Liver (tissue), 3 donors: Measurements from ENCODE around the gene MARK1.

Source experiments
- EGR1 ChIP-seq, 2 donors: IDR thresholded peaks; 2 replicates each; pipeline ENCODE4 v1.6.1; 2016 to 2018; ENCODE audit warnings: antibody characterized with exemption in 2 of 2, low read depth in 2 of 2
- FOXA1 ChIP-seq: IDR thresholded peaks from 2 replicates; pipeline ENCODE4 v1.6.1; 2016; ENCODE audit warnings: antibody characterized with exemption
- FOXA2 ChIP-seq: IDR thresholded peaks from 2 replicates; pipeline ENCODE4 v1.6.1; 2016; ENCODE audit warnings: antibody characterized with exemption
- GABPA ChIP-seq, 2 donors: IDR thresholded peaks in 1 of 2; conservative IDR thresholded peaks in 1 of 2; 2 replicates each; pipeline ENCODE4 v1.6.1; 2016; ENCODE audit warnings: antibody characterized with exemption in 2 of 2, mild to moderate bottlenecking in 1 of 2, moderate library complexity in 1 of 2
- JUND ChIP-seq, 2 donors: IDR thresholded peaks; 2 replicates each; pipeline ENCODE4 v1.6.1; 2016; ENCODE audit warnings: antibody characterized with exemption in 2 of 2
- MAX ChIP-seq: IDR thresholded peaks from 2 replicates; pipeline ENCODE4 v1.6.1; 2016; ENCODE audit warnings: antibody characterized with exemption
- NR2F2 ChIP-seq: IDR thresholded peaks from 2 replicates; pipeline ENCODE4 v1.6.1; 2016; ENCODE audit warnings: antibody characterized with exemption
- RAD21 ChIP-seq, 2 donors: IDR thresholded peaks; 2 replicates each; pipeline ENCODE4 v1.6.1; 2016; ENCODE audit warnings: antibody characterized with exemption in 2 of 2, mild to moderate bottlenecking in 2 of 2
- REST ChIP-seq: IDR thresholded peaks from 2 replicates; pipeline ENCODE4 v1.6.1; 2016; ENCODE audit warnings: antibody characterized with exemption, mild to moderate bottlenecking
- SP1 ChIP-seq: IDR thresholded peaks from 2 replicates; pipeline ENCODE4 v1.6.1; 2018; ENCODE audit warnings: antibody characterized with exemption, mild to moderate bottlenecking
- TAF1 ChIP-seq: conservative IDR thresholded peaks from 2 replicates; pipeline ENCODE4 v1.6.1; 2016; ENCODE audit warnings: antibody characterized with exemption, mild to moderate bottlenecking
- YY1 ChIP-seq: IDR thresholded peaks from 2 replicates; pipeline ENCODE4 v1.6.1; 2016; ENCODE audit warnings: antibody characterized with exemption, mild to moderate bottlenecking
- ZBTB33 ChIP-seq: IDR thresholded peaks from 2 replicates; pipeline ENCODE4 v1.6.1; 2016; ENCODE audit warnings: antibody characterized with exemption
- TF ChIP-seq, protein P1 (sequence below): fragments of 150-350 bp; IDR thresholded peaks from 2 replicates; pipeline ENCODE4 v1.5.1; 2017; ENCODE audit warnings: improper control_type of control experiment, low read depth, low read length; ENCODE audit not compliant: missing input control
- donor health status: healthy.
- donor health status: healthy.

DNA sequence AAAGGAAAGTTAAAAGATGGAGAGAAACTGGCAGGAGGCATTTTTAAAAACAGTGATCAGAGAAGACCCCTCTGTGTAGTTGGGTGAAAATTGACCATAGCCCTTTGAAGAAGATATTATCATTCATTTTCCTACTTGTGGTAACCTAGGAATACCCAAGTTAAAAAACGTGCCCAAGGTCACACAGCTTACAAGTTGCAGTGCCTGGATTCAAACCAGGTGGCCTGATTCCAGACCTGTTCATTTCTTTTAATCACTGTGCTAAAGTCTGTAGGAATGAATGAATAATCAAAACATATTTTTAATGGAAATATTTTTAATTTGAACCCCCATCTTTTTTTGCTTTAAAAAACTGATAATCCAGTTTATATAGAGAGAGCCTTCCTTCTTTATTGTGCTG is 35.6 kb downstream of the MARK1 start:
- TF ChIP-seq, protein P1, sequence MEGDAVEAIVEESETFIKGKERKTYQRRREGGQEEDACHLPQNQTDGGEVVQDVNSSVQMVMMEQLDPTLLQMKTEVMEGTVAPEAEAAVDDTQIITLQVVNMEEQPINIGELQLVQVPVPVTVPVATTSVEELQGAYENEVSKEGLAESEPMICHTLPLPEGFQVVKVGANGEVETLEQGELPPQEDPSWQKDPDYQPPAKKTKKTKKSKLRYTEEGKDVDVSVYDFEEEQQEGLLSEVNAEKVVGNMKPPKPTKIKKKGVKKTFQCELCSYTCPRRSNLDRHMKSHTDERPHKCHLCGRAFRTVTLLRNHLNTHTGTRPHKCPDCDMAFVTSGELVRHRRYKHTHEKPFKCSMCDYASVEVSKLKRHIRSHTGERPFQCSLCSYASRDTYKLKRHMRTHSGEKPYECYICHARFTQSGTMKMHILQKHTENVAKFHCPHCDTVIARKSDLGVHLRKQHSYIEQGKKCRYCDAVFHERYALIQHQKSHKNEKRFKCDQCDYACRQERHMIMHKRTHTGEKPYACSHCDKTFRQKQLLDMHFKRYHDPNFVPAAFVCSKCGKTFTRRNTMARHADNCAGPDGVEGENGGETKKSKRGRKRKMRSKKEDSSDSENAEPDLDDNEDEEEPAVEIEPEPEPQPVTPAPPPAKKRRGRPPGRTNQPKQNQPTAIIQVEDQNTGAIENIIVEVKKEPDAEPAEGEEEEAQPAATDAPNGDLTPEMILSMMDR = no peak
- TF ChIP-seq JUND (IDR thresholded peaks at IDR 0.05) = no peak
- TF ChIP-seq REST = no peak
- TF ChIP-seq ZBTB33 = no peak
- no peak for TF ChIP-seq GABPA (IDR thresholded peaks at IDR 0.05 in 1 of 2, conservative IDR thresholded peaks at IDR 0.05 in 1 of 2)
- TF ChIP-seq SP1 = no peak
- TF ChIP-seq EGR1 (IDR thresholded peaks at IDR 0.05; ENCODE audit: low read depth in 2 of 2) = no peak
- TF ChIP-seq TAF1 = no peak
- no peak for TF ChIP-seq FOXA1
- TF ChIP-seq MAX = no peak
- TF ChIP-seq RAD21 (IDR thresholded peaks at IDR 0.05) = no peak
- no peak for TF ChIP-seq YY1
- no peak for TF ChIP-seq NR2F2
- TF ChIP-seq FOXA2 = no peak
